ENCODE measurements around the gene DHCR24.

DNA sequence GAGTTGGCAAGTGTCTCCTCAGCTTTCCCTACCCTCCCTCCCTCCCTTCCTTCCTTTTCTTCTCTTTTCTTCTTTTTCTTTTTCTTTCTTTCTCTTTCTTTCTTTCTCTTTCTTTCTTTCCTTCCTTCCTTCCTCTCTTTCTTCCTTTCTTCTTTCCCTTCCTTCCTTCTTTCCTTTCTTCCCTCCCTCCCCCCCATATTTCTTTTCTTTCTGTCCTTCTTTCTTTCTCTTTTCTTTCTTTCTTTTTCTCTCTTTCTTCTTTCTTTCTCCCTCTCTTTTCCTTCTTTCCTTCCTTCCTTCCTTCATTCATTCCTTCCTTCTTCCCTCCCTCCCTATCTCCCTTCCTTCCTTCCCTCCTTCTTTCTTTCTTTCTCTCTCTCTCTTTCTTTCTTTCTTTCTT lies 67.3 kb downstream of the DHCR24 start:
- TF ChIP-seq CTCF (IDR thresholded peaks at IDR 0.05; ENCODE audit: low read length): no peak
- TF ChIP-seq EZH2 (IDR thresholded peaks at IDR 0.05; ENCODE audit: borderline replicate concordance, low read length): no peak
